GM23338 (cell line): Measurements from ENCODE around the gene BCDIN3D. TPM values are rescaled to one million over a fixed set of nuclear protein-coding genes. Genes with fewer than 3 reads are reported as not detected.

Source experiments
- ATAC-seq: fragments of 200-7000 bp; cut with Tn5 transposase; 3 replicates; pipeline ENCODE4 v1.9.1; 2020
- DNase-seq: peaks from one replicate; pipeline ENCODE4 v3.0.0-alpha.2; 2015; ENCODE audit warnings: low spot score
- H2AFZ ChIP-seq: fragments of 200-600 bp; sonication (generic); 2 replicates; pipeline ENCODE4 v1.8.0; 2016; ENCODE audit warnings: antibody characterized with exemption, mild to moderate bottlenecking, moderate library complexity
- H3F3A ChIP-seq: fragments of 200-600 bp; sonication (generic); replicated peaks from 2 replicates; pipeline ENCODE4 v1.8.0; 2017; ENCODE audit warnings: antibody characterized with exemption, mixed run types, low read depth
- H3K27ac ChIP-seq: fragments of 200-600 bp; sonication (generic); 2 replicates; pipeline ENCODE4 v1.6.1; 2016; ENCODE audit warnings: low read depth
- H3K27me3 ChIP-seq: fragments of 200-600 bp; sonication (generic); 2 replicates; pipeline ENCODE4 v1.8.0; 2016; ENCODE audit warnings: mild to moderate bottlenecking, mixed run types, moderate library complexity; ENCODE audit not compliant: insufficient read depth
- H3K36me3 ChIP-seq: fragments of 200-600 bp; sonication (generic); 2 replicates; pipeline ENCODE4 v1.8.0; 2016; ENCODE audit warnings: mild to moderate bottlenecking; ENCODE audit not compliant: insufficient read depth
- H3K4me1 ChIP-seq: fragments of 200-600 bp; sonication (generic); 2 replicates; pipeline ENCODE4 v1.8.0; 2016; ENCODE audit warnings: mild to moderate bottlenecking, moderate library complexity; ENCODE audit not compliant: insufficient read depth
- H3K4me2 ChIP-seq: fragments of 200-600 bp; sonication (generic); 2 replicates; pipeline ENCODE4 v1.7.1; 2017; ENCODE audit warnings: mixed run types
- H3K4me3 ChIP-seq: fragments of 200-600 bp; sonication (generic); 2 replicates; pipeline ENCODE4 v1.6.1; 2016; ENCODE audit warnings: mixed run types
- H3K79me2 ChIP-seq: fragments of 200-600 bp; sonication (generic); replicated peaks from 2 replicates; pipeline ENCODE4 v1.8.0; 2017; ENCODE audit warnings: mild to moderate bottlenecking; ENCODE audit not compliant: insufficient read depth
- H3K9me2 ChIP-seq: fragments of 200-600 bp; sonication (generic); 2 replicates; pipeline ENCODE4 v1.8.0; 2017; ENCODE audit not compliant: insufficient read depth
- H4K20me1 ChIP-seq: fragments of 200-600 bp; sonication (generic); replicated peaks from 2 replicates; pipeline ENCODE4 v1.8.0; 2017; ENCODE audit warnings: mild to moderate bottlenecking; ENCODE audit not compliant: insufficient read depth
- H3K27ac Mint-ChIP-seq: 2 replicates; pipeline ENCODE4 v1.8.0; 2020; ENCODE audit warnings: inconsistent platforms, mild to moderate bottlenecking, moderate library complexity, mixed read lengths
- H3K27me3 Mint-ChIP-seq: 3 replicates; pipeline ENCODE4 v1.8.0; 2022; ENCODE audit warnings: low read depth, mild to moderate bottlenecking, moderate library complexity, mixed read lengths, inconsistent platforms; ENCODE audit not compliant: insufficient read depth, poor library complexity
- H3K36me3 Mint-ChIP-seq: 3 replicates; pipeline ENCODE4 v1.8.0; 2021; ENCODE audit warnings: low read depth, mild to moderate bottlenecking, inconsistent platforms, moderate library complexity, mixed read lengths
- H3K4me1 Mint-ChIP-seq: 3 replicates; pipeline ENCODE4 v1.8.0; 2020; ENCODE audit warnings: mild to moderate bottlenecking, inconsistent platforms, mixed read lengths
- H3K4me3 Mint-ChIP-seq: 3 replicates; pipeline ENCODE4 v1.8.0; 2021; ENCODE audit warnings: moderate library complexity, mild to moderate bottlenecking, inconsistent platforms, mixed read lengths
- H3K9me3 Mint-ChIP-seq: 3 replicates; pipeline ENCODE4 v1.8.0; 2020; ENCODE audit warnings: moderate library complexity, mild to moderate bottlenecking, inconsistent platforms, mixed read lengths
- CREB1 ChIP-seq: fragments of 250-450 bp; sonication (Bioruptor Pico); IDR thresholded peaks from 2 replicates; pipeline ENCODE4 v1.5.0; 2020; ENCODE audit warnings: low read depth, mild to moderate bottlenecking, moderate library complexity
- EZH2 ChIP-seq: fragments of 200-600 bp; sonication (generic); IDR thresholded peaks from one replicate; pipeline ENCODE4 v1.8.0; 2017; ENCODE audit warnings: antibody characterized with exemption, mild to moderate bottlenecking, low read depth; ENCODE audit not compliant: unreplicated experiment
- JUNB ChIP-seq: IDR thresholded peaks from one replicate; pipeline ENCODE4 v1.6.1; 2016; ENCODE audit warnings: antibody characterized with exemption; ENCODE audit not compliant: unreplicated experiment
- NANOG ChIP-seq: IDR thresholded peaks from 2 replicates; pipeline ENCODE4 v1.6.1; 2016; ENCODE audit warnings: antibody characterized with exemption, borderline replicate concordance
- ZNF114 ChIP-seq: fragments of 250-450 bp; sonication (Bioruptor Pico); IDR thresholded peaks from 2 replicates; pipeline ENCODE4 v1.5.0; 2020; ENCODE audit warnings: mild to moderate bottlenecking, moderate library complexity
- ZNF462 ChIP-seq: fragments of 250-450 bp; sonication (Bioruptor Pico); IDR thresholded peaks from 2 replicates; pipeline ENCODE4 v1.5.0; 2020; ENCODE audit warnings: mild to moderate bottlenecking, moderate library complexity
- polyA plus RNA-seq: library from polyadenylated mRNA; unstranded; fragments of >200 nt; fragmentation: Nextera tagmentation; extraction: Ambion mirVana; gene quantifications from 2 replicates; pipeline ENCODE4 v1.2.1, GENCODE V29; 2016
- total RNA-seq: library from RNA; depleted of rRNA; stranded (reverse); fragments of >200 nt; shearing (Covaris generic); gene quantifications from 2 replicates; pipeline ENCODE4 v1.2.3, GENCODE V29; 2014
- TF ChIP-seq, protein P1 (sequence below): IDR thresholded peaks from 2 replicates; pipeline ENCODE4 v1.6.1; 2016; ENCODE audit warnings: antibody characterized with exemption
- TF ChIP-seq, protein P2 (sequence below), 2 experiments: fragments of 200-600 bp in 1 of 2; sonication (generic) in 1 of 2; conservative IDR thresholded peaks; 2 replicates each; pipeline versions ENCODE4 v1.5.1 to v1.6.1; 2016 to 2017; ENCODE audit warnings: antibody characterized with exemption in 2 of 2, low read depth in 2 of 2, mild to moderate bottlenecking in 2 of 2, moderate library complexity in 1 of 2

Gene BCDIN3D
- total and polyA plus RNA-seq, 2 experiments from 2014 or later = 1.4 to 1.8 TPM

DNA sequence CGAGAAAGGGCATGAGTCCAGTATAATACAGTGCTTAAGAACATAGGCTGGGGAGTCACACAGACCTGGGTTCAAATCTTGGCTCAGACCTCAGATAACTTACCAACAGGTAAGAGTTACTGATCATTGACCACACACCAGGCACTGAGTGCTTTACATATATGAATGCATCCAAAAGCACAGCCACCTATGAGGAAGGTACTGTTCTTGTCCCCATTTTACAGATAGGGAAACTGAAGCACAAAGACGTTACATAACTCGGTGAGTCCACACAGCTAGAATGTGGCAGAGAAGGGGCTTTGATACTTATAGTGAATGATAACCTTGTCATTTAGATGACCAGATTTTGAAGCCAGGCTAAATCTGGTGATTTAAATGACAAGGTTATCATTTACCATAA, 33.2 kb upstream of the BCDIN3D start (continued):
- TF ChIP-seq ZNF462 (CRISPR knock-in tag) = no peak
- TF ChIP-seq NANOG = no peak
- TF ChIP-seq EZH2 = no peak
- TF ChIP-seq, protein P1, sequence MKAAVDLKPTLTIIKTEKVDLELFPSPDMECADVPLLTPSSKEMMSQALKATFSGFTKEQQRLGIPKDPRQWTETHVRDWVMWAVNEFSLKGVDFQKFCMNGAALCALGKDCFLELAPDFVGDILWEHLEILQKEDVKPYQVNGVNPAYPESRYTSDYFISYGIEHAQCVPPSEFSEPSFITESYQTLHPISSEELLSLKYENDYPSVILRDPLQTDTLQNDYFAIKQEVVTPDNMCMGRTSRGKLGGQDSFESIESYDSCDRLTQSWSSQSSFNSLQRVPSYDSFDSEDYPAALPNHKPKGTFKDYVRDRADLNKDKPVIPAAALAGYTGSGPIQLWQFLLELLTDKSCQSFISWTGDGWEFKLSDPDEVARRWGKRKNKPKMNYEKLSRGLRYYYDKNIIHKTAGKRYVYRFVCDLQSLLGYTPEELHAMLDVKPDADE = no peak
- TF ChIP-seq ZNF114 (CRISPR knock-in tag) = no peak

DNA sequence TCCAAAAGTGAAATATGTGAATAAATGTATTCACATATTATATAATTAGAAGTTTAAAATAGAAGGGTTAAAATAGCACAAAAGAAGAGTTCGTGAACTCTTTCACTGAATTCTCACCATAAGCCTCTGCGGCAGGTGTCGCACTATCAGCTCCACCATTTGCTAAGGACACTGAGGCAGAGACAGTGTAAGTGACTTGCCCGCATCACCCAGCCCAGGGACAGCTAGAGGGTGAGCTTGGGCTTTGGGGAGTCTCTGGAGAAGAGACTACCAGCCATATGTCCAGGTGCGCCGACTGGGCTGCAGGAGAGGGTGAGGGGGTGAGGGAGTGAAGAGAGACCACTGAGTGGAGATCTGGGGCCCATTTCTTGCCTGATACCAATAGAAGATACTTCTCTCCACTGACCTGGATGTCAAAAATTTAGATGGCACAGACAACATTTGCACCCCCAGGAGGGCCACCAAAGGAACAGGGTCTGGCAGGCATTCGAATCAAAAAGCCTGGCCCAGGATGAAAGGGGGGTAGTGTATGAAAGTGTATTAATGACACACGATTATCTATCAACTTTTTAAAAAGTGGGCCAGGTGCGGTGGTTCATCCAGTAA, 32.3 kb upstream of the BCDIN3D start:
- Histone ChIP-seq H3K9me2 (no peaks in the 10 kb centered on the region), H3K4me3 (no peak overlapping the region), H3K27ac (no peak overlapping the region), H3K36me3 (no peaks in the 10 kb centered on the region), H3F3A (peaks cover 30% of the 10 kb centered on the region), H3K4me1 (no peaks in the 10 kb centered on the region), H3K79me2 (no peaks in the 10 kb centered on the region), H3K27me3 (no peaks in the 10 kb centered on the region), H3K4me2 (no peak overlapping the region), H4K20me1 (no peaks in the 10 kb centered on the region), H2AFZ (no peak overlapping the region)
- H3K9me3 Mint-ChIP-seq = peaks cover 26% of the 10 kb centered on the region
- no peaks in the 10 kb centered on the region for H3K4me1 Mint-ChIP-seq
- H3K27ac Mint-ChIP-seq = no peak overlapping the region
- H3K36me3 Mint-ChIP-seq = peaks cover 11% of the 10 kb centered on the region; the same call in 1 of the 3 replicates
- H3K4me3 Mint-ChIP-seq = no peak overlapping the region
- H3K27me3 Mint-ChIP-seq = peaks cover 16% of the 10 kb centered on the region
- DNase-seq (no peak), ATAC-seq (no peak)
- no peak for TF ChIP-seq JUNB
- TF ChIP-seq CREB1 = no peak
- TF ChIP-seq, protein P2, sequence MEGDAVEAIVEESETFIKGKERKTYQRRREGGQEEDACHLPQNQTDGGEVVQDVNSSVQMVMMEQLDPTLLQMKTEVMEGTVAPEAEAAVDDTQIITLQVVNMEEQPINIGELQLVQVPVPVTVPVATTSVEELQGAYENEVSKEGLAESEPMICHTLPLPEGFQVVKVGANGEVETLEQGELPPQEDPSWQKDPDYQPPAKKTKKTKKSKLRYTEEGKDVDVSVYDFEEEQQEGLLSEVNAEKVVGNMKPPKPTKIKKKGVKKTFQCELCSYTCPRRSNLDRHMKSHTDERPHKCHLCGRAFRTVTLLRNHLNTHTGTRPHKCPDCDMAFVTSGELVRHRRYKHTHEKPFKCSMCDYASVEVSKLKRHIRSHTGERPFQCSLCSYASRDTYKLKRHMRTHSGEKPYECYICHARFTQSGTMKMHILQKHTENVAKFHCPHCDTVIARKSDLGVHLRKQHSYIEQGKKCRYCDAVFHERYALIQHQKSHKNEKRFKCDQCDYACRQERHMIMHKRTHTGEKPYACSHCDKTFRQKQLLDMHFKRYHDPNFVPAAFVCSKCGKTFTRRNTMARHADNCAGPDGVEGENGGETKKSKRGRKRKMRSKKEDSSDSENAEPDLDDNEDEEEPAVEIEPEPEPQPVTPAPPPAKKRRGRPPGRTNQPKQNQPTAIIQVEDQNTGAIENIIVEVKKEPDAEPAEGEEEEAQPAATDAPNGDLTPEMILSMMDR (conservative IDR thresholded peaks at IDR 0.05; ENCODE audit: low read depth in 2 of 2) = no peak
